GM12878 (cell line): ENCODE results near the gene TCEAL4. TPM values are rescaled to one million over a fixed set of nuclear protein-coding genes. Genes with fewer than 3 reads are reported as not detected.

ENCODE experiments used
- ATAC-seq: fragments of 200-7000 bp; cut with Tn5 transposase; 3 replicates; pipeline ENCODE4 v1.9.1; 2020; ENCODE audit warnings: mild to moderate bottlenecking, moderate library complexity
- BruUV-seq: library from RNA; stranded (reverse); fragments of 400-500 nt; replicated peaks from 2 replicates; lab custom pipeline; 2021; lab: Mats Ljungman, UMichigan
- CTCF ChIA-PET: fragments of 300-600 bp; sonication (Branson Sonifier 250); formaldehyde crosslinking; extraction: SDS; loops from one replicate; lab custom pipeline; 2021; ENCODE audit warnings: inconsistent platforms; lab: Yijun Ruan, JAX
- POLR2A ChIA-PET: fragments of 350-600 bp; formaldehyde crosslinking; extraction: SDS; loops from one replicate; lab custom pipeline; 2021; ENCODE audit warnings: inconsistent platforms; lab: Charles Lee
- RAD21 ChIA-PET: fragments of 300-600 bp; sonication (Branson Sonifier 250); formaldehyde crosslinking; loops from one replicate; lab custom pipeline; 2023; ENCODE audit warnings: antibody characterized with exemption; ENCODE audit not compliant: unreplicated experiment; lab: Charles Lee
- SMC1A ChIA-PET: fragments of 300-600 bp; sonication (Branson Sonifier 250); formaldehyde crosslinking; loops from one replicate; lab custom pipeline; 2023; ENCODE audit not compliant: unreplicated experiment, uncharacterized antibody; lab: Charles Lee
- DNase-seq: peaks from one replicate; pipeline ENCODE4 v3.0.0-alpha.2; 2011; ENCODE audit warnings: low read depth, low spot score
- FAIRE-seq: peaks from 3 replicates; lab custom pipeline; 2011; peaks lifted over from hg19 to GRCh38; lab: Jason Lieb, UNC
- H2AFZ ChIP-seq: 2 replicates; pipeline ENCODE4 v1.6.0; 2011; ENCODE audit warnings: low read depth, low read length, control low read depth; ENCODE audit not compliant: control insufficient read depth
- H3K27ac ChIP-seq: 2 replicates; pipeline ENCODE4 v1.5.1; 2011; ENCODE audit warnings: control low read depth; ENCODE audit not compliant: control insufficient read depth, insufficient read depth
- H3K27me3 ChIP-seq, 2 experiments: replicated peaks in 1 of 2; 2 replicates each; pipeline versions ENCODE4 v1.6.0 to v1.6.1; 2011; ENCODE audit warnings: low read length in 1 of 2; ENCODE audit not compliant: control insufficient read depth in 2 of 2, insufficient read depth in 2 of 2
- H3K36me3 ChIP-seq, 2 experiments: 2 replicates each; pipeline ENCODE4 v1.5.1; 2011; ENCODE audit warnings: low read length in 1 of 2; ENCODE audit not compliant: control insufficient read depth in 2 of 2, insufficient read depth in 2 of 2
- H3K4me1 ChIP-seq: 2 replicates; pipeline ENCODE4 v1.6.1; 2011; ENCODE audit warnings: mild to moderate bottlenecking, low read length, moderate library complexity, mixed read lengths; ENCODE audit not compliant: control insufficient read depth, insufficient read depth
- H3K4me2 ChIP-seq: 2 replicates; pipeline ENCODE4 v1.6.0; 2011; ENCODE audit warnings: control low read depth; ENCODE audit not compliant: control insufficient read depth, insufficient read depth
- H3K4me3 ChIP-seq: fragments of 200-600 bp; sonication (generic); 2 replicates; pipeline ENCODE4 v1.5.1; 2016
- H3K79me2 ChIP-seq: 2 replicates; pipeline ENCODE4 v1.6.0; 2011; ENCODE audit warnings: low read length; ENCODE audit not compliant: control insufficient read depth, insufficient read depth
- H3K9ac ChIP-seq: 2 replicates; pipeline ENCODE4 v1.8.0; 2011; ENCODE audit warnings: low read length, control low read depth, mixed read lengths; ENCODE audit not compliant: control insufficient read depth, insufficient read depth
- H3K9me3 ChIP-seq: replicated peaks from 3 replicates; pipeline ENCODE4 v1.5.1; 2011; ENCODE audit warnings: mild to moderate bottlenecking, low read length; ENCODE audit not compliant: control insufficient read depth, insufficient read depth
- H4K20me1 ChIP-seq: 2 replicates; pipeline ENCODE4 v1.6.0; 2011; ENCODE audit not compliant: control insufficient read depth, insufficient read depth
- ATF2 ChIP-seq: IDR thresholded peaks from 2 replicates; pipeline ENCODE4 v1.6.1; 2012; ENCODE audit warnings: low read length, inconsistent platforms
- ATF3 ChIP-seq: IDR thresholded peaks from 2 replicates; pipeline ENCODE4 v1.6.1; 2011; ENCODE audit warnings: low read depth, mild to moderate bottlenecking, low read length, moderate library complexity, borderline replicate concordance; ENCODE audit errors: extremely low read depth
- HCFC1 ChIP-seq: fragments of 150-350 bp; IDR thresholded peaks from 2 replicates; pipeline ENCODE4 v1.6.1; 2014; ENCODE audit warnings: low read length
- SP1 ChIP-seq: IDR thresholded peaks from one replicate; pipeline ENCODE4 v1.6.1; 2011; ENCODE audit warnings: low read depth, low read length
- WGBS: methylation state at CpG from one replicate; pipeline ENCODE4 v1.1.6; 2016; ENCODE audit warnings: low lambda C conversion rate; ENCODE audit not compliant: insufficient replicate concordance, insufficient coverage; ENCODE audit errors: missing lambda C conversion rate; 5-methylcytosine and 5-hydroxymethylcytosine counted together
- in situ Hi-C: fragments of 300-500 bp; cut with MboI; formaldehyde crosslinking; loops from 9 replicates; pipeline ENCODE4 v1.14.3; 2018; ENCODE audit warnings: mixed read lengths
- intact Hi-C: fragments of 100-400 bp; cut with micrococcal nuclease; formaldehyde crosslinking; loops from one replicate; pipeline ENCODE4 v1.14.2; 2022; ENCODE audit not compliant: unreplicated experiment
- polyA plus RNA-seq, 11 experiments: library from polyadenylated mRNA; depleted of rRNA in 4 of 11; unstranded in 6 of 11; stranded (reverse) in 5 of 11; fragments of >200 nt; fragmentation: Nextera tagmentation in 4 of 11; fragmentation: Illumina TruSeq in 1 of 11; extraction: Ambion mirVana in 4 of 11; extraction: Trizol in 1 of 11; gene quantifications; 1 replicate in 1 of 11; 2 replicates in 10 of 11; pipeline versions ENCODE4 v1.2.1 to v1.2.3, GENCODE V29; 2011 to 2016; ENCODE audit warnings: inconsistent platforms in 2 of 11, missing spikeins in 2 of 11, low read depth in 1 of 11
- total RNA-seq, 4 experiments: library from RNA; depleted of rRNA in 3 of 4; stranded (reverse); fragments of >200 nt in 3 of 4; fragmentation: Illumina TruSeq in 1 of 4; extraction: Trizol in 1 of 4; gene quantifications; 2 replicates each; pipeline versions ENCODE4 v1.2.1 to v1.2.3, GENCODE V29; 2013 to 2021
- TF ChIP-seq, protein P1 (sequence below): IDR thresholded peaks from 2 replicates; pipeline ENCODE4 v1.6.1; 2012; ENCODE audit warnings: mild to moderate bottlenecking, low read depth, low read length
- TF ChIP-seq, protein P2 (sequence below): IDR thresholded peaks from 2 replicates; pipeline ENCODE4 v1.6.1; 2011; ENCODE audit warnings: low read depth, low read length, improper control_type of control experiment, borderline replicate concordance
- TF ChIP-seq, protein P3 (sequence below): fragments of 450-650 bp; IDR thresholded peaks from 2 replicates; pipeline ENCODE4 v1.6.1; 2017; ENCODE audit warnings: mild to moderate bottlenecking, low read depth, inconsistent platforms; ENCODE audit not compliant: poor library complexity, severe bottlenecking

The TCEAL4 gene
- total and polyA plus RNA-seq, 10 of the 15 experiments (the other 5 are each of a cell fraction or from before 2014, with no cell fraction given): 9.6 to 63.8 (median 32.1) TPM

DNA sequence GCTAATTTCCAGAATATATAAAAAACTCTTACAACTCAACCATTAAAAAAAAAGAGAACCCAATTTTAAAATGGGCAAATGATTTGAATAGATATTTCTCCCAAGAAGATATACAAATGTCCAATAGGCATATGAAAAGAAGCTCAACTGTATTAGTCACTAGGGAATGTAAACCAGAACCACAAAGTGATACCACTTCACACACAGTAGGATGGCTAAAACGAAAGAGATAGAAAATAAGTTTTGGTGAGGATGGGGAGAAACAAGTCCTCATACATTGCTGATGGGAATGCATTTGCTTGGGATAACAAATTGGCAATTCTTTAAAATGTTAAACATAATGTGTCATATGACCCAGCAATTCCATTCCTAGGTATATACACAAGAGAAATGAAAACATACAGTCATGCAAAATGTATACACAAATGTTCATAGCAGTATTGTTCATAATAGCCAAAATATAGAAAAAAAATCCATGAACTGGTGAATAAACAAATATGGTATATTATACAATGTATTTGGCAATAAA is 28.1 kb downstream of the TCEAL4 start (continued):
- TF ChIP-seq ATF3 (no peak), HCFC1 (no peak), SP1 (no peak)
- TF ChIP-seq, protein P1, sequence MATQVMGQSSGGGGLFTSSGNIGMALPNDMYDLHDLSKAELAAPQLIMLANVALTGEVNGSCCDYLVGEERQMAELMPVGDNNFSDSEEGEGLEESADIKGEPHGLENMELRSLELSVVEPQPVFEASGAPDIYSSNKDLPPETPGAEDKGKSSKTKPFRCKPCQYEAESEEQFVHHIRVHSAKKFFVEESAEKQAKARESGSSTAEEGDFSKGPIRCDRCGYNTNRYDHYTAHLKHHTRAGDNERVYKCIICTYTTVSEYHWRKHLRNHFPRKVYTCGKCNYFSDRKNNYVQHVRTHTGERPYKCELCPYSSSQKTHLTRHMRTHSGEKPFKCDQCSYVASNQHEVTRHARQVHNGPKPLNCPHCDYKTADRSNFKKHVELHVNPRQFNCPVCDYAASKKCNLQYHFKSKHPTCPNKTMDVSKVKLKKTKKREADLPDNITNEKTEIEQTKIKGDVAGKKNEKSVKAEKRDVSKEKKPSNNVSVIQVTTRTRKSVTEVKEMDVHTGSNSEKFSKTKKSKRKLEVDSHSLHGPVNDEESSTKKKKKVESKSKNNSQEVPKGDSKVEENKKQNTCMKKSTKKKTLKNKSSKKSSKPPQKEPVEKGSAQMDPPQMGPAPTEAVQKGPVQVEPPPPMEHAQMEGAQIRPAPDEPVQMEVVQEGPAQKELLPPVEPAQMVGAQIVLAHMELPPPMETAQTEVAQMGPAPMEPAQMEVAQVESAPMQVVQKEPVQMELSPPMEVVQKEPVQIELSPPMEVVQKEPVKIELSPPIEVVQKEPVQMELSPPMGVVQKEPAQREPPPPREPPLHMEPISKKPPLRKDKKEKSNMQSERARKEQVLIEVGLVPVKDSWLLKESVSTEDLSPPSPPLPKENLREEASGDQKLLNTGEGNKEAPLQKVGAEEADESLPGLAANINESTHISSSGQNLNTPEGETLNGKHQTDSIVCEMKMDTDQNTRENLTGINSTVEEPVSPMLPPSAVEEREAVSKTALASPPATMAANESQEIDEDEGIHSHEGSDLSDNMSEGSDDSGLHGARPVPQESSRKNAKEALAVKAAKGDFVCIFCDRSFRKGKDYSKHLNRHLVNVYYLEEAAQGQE: no peak

DNA sequence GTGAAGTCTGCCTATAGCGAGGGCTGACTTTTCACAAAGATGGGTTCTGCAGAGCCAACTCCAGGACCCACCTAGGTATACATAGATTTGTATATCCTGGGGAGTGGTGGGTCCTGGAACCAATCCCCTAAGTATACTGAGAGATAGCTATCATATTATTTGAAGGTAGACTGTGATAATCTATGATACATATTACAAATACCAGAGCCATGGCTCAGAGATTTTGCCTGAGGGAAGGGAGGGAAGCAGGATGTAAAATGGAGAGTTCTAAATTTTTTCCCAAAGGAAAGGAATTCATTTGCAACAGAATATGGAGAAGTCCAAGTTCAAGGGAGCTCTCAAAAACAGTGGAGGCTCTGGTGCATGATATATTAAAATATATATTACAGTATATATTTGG is 29.7 kb downstream of the TCEAL4 start:
- ATAC-seq (no peak), FAIRE-seq (no peak), DNase-seq (no peak)
- in situ Hi-C loops: no loop called here
- ChIA-PET POLR2A (no interaction called here), SMC1A (interaction anchor here (0.6 to 1.0 kb wide), 2 partner anchors 20 to 82 kb away, joined by 3 read pairs; no protein-coding TSS in a partner anchor), CTCF (no interaction called here), RAD21 (no interaction called here)
- Histone ChIP-seq H3K4me2 (no peak overlapping the region), H4K20me1 (no peaks in the 10 kb centered on the region), H3K9ac (no peak overlapping the region), H2AFZ (no peak overlapping the region), H3K27ac (no peak overlapping the region), H3K36me3 (no peaks in the 10 kb centered on the region), H3K9me3 (no peaks in the 10 kb centered on the region), H3K79me2 (no peaks in the 10 kb centered on the region), H3K4me1 (no peaks in the 10 kb centered on the region), H3K4me3 (no peak overlapping the region), H3K27me3 (no peaks in the 10 kb centered on the region)
- no TSS peak for BruUV-seq
- intact Hi-C loops: no loop called here
- 42% methylated on average over 1 of the region's 1 CpG for WGBS
- no peak for TF ChIP-seq ATF2
- TF ChIP-seq, protein P2, sequence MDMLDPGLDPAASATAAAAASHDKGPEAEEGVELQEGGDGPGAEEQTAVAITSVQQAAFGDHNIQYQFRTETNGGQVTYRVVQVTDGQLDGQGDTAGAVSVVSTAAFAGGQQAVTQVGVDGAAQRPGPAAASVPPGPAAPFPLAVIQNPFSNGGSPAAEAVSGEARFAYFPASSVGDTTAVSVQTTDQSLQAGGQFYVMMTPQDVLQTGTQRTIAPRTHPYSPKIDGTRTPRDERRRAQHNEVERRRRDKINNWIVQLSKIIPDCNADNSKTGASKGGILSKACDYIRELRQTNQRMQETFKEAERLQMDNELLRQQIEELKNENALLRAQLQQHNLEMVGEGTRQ: no peak
- TF ChIP-seq, protein P3, sequence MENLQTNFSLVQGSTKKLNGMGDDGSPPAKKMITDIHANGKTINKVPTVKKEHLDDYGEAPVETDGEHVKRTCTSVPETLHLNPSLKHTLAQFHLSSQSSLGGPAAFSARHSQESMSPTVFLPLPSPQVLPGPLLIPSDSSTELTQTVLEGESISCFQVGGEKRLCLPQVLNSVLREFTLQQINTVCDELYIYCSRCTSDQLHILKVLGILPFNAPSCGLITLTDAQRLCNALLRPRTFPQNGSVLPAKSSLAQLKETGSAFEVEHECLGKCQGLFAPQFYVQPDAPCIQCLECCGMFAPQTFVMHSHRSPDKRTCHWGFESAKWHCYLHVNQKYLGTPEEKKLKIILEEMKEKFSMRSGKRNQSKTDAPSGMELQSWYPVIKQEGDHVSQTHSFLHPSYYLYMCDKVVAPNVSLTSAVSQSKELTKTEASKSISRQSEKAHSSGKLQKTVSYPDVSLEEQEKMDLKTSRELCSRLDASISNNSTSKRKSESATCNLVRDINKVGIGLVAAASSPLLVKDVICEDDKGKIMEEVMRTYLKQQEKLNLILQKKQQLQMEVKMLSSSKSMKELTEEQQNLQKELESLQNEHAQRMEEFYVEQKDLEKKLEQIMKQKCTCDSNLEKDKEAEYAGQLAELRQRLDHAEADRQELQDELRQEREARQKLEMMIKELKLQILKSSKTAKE: no peak
